Mesenchymal stem cell (in vitro differentiated cells and primary cell): ENCODE data around the gene AUTS2.

Source experiments
- DNase-seq: peaks from one replicate; pipeline ENCODE4 v3.0.0-alpha.2; 2013
- H2AFZ ChIP-seq: one replicate; pipeline ENCODE4 v1.6.1; 2013; ENCODE audit warnings: low read depth, mild to moderate bottlenecking, control low read depth, inconsistent platforms, low read length, moderate library complexity
- H2AK5ac ChIP-seq: 2 replicates; pipeline ENCODE4 v1.6.1; 2013; ENCODE audit warnings: low read length, moderate library complexity, mild to moderate bottlenecking, inconsistent platforms; ENCODE audit not compliant: severe bottlenecking
- H2BK120ac ChIP-seq: one replicate; pipeline ENCODE4 v1.6.1; 2013; ENCODE audit warnings: low read depth, mild to moderate bottlenecking, inconsistent platforms, low read length, moderate library complexity
- H2BK12ac ChIP-seq, 2 experiments: one replicate each; pipeline ENCODE4 v1.6.1; 2013; ENCODE audit warnings: inconsistent platforms in 2 of 2, low read length in 2 of 2, mild to moderate bottlenecking in 2 of 2, moderate library complexity in 2 of 2, control low read depth in 1 of 2
- H2BK15ac ChIP-seq: one replicate; pipeline ENCODE4 v1.6.1; 2013; ENCODE audit warnings: mild to moderate bottlenecking, low read depth, inconsistent platforms; ENCODE audit not compliant: poor library complexity, severe bottlenecking
- H2BK5ac ChIP-seq: 2 replicates; pipeline ENCODE4 v1.6.1; 2013; ENCODE audit warnings: low read depth, mild to moderate bottlenecking, low read length, control low read depth, inconsistent platforms; ENCODE audit not compliant: poor library complexity, severe bottlenecking
- H3K14ac ChIP-seq, 2 experiments: one replicate each; pipeline ENCODE4 v1.6.1; 2013; ENCODE audit warnings: inconsistent platforms in 2 of 2, low read length in 2 of 2, control low read depth in 1 of 2, mild to moderate bottlenecking in 1 of 2, moderate library complexity in 1 of 2
- H3K18ac ChIP-seq, 2 experiments: one replicate each; pipeline ENCODE4 v1.6.1; 2013; ENCODE audit warnings: inconsistent platforms in 2 of 2, low read length in 2 of 2, control low read depth in 1 of 2, low read depth in 1 of 2, mild to moderate bottlenecking in 1 of 2
- H3K23ac ChIP-seq, 2 experiments: one replicate each; pipeline ENCODE4 v1.6.1; 2013; ENCODE audit warnings: inconsistent platforms in 2 of 2, low read length in 2 of 2, mild to moderate bottlenecking in 2 of 2, moderate library complexity in 2 of 2, control low read depth in 1 of 2
- H3K27ac ChIP-seq: 2 replicates; pipeline ENCODE4 v1.5.1; 2013; ENCODE audit warnings: mild to moderate bottlenecking, moderate library complexity, low read length, control low read depth, inconsistent platforms; ENCODE audit not compliant: poor library complexity, severe bottlenecking
- H3K27me3 ChIP-seq, 2 experiments: 2 replicates each; pipeline versions ENCODE4 v1.6.1 to v1.7.0; 2013; ENCODE audit warnings: low read length in 2 of 2, mild to moderate bottlenecking in 2 of 2, moderate library complexity in 2 of 2, control low read depth in 1 of 2, inconsistent platforms in 1 of 2; ENCODE audit not compliant: control insufficient read depth in 1 of 2, insufficient read depth in 1 of 2
- H3K36me3 ChIP-seq, 2 experiments: 2 replicates each; pipeline versions ENCODE4 v1.6.1 to v1.7.0; 2013; ENCODE audit warnings: low read length in 2 of 2, control low read depth in 1 of 2, inconsistent platforms in 1 of 2, low read depth in 1 of 2, mild to moderate bottlenecking in 1 of 2; ENCODE audit not compliant: insufficient read depth in 2 of 2, control insufficient read depth in 1 of 2
- H3K4ac ChIP-seq, 2 experiments: one replicate each; pipeline ENCODE4 v1.6.1; 2013; ENCODE audit warnings: inconsistent platforms in 2 of 2, low read length in 2 of 2, mild to moderate bottlenecking in 2 of 2, moderate library complexity in 2 of 2, control low read depth in 1 of 2, low read depth in 1 of 2
- H3K4me1 ChIP-seq: 2 replicates; pipeline ENCODE4 v1.6.1; 2013; ENCODE audit warnings: low read depth, low read length, control low read depth; ENCODE audit not compliant: control insufficient read depth, insufficient read depth
- H3K4me2 ChIP-seq: 2 replicates; pipeline ENCODE4 v1.6.1; 2013; ENCODE audit warnings: low read length, mild to moderate bottlenecking, inconsistent platforms; ENCODE audit not compliant: poor library complexity, severe bottlenecking
- H3K4me3 ChIP-seq, 2 experiments: 2 replicates each; pipeline versions ENCODE4 v1.5.1 to v1.7.0; 2013; ENCODE audit warnings: low read length in 2 of 2, mild to moderate bottlenecking in 2 of 2, control low read depth in 1 of 2, low read depth in 1 of 2; ENCODE audit not compliant: insufficient read depth in 1 of 2
- H3K79me1 ChIP-seq: replicated peaks from 2 replicates; pipeline ENCODE4 v1.6.1; 2013; ENCODE audit warnings: mild to moderate bottlenecking, control low read depth, low read length, inconsistent platforms; ENCODE audit not compliant: poor library complexity, severe bottlenecking
- H3K9ac ChIP-seq: 2 replicates; pipeline ENCODE4 v1.7.0; 2013; ENCODE audit warnings: mild to moderate bottlenecking, low read length, moderate library complexity
- H3K9me3 ChIP-seq: 2 replicates; pipeline ENCODE4 v1.7.0; 2013; ENCODE audit warnings: mild to moderate bottlenecking, low read length; ENCODE audit not compliant: control insufficient read depth
- H4K8ac ChIP-seq: one replicate; pipeline ENCODE4 v1.6.1; 2013; ENCODE audit warnings: inconsistent platforms, mild to moderate bottlenecking, low read length, moderate library complexity
- H4K91ac ChIP-seq: one replicate; pipeline ENCODE4 v1.6.1; 2013; ENCODE audit warnings: mild to moderate bottlenecking, low read length, inconsistent platforms
- WGBS: methylation state at CpG from one replicate; pipeline ENCODE4 v1.1.7; 2013; ENCODE audit warnings: mixed read lengths; 5-methylcytosine and 5-hydroxymethylcytosine counted together

AUTS2 gene

GRCh38 chr7:69778138-69778537 is 179.9 kb downstream of the AUTS2 start:
- Histone ChIP-seq H2BK12ac (no peak overlapping the region), H3K9me3 (no peaks in the 10 kb centered on the region), H3K4me3 (no peak overlapping the region), H3K27ac (no peak overlapping the region), H2AK5ac (no peak overlapping the region), H3K27me3 (no peaks in the 10 kb centered on the region), H3K23ac (no peak overlapping the region), H3K79me1 (peaks cover 28% of the 10 kb centered on the region), H3K4me1 (peaks cover 5% of the 10 kb centered on the region), H3K4me2 (no peak overlapping the region), H4K91ac (no peak overlapping the region), H2AFZ (no peak overlapping the region), H4K8ac (no peak overlapping the region), H3K9ac (no peak overlapping the region), H3K18ac (no peak overlapping the region), H3K4ac (no peak overlapping the region), H2BK15ac (no peak overlapping the region), H3K14ac (no peak overlapping the region), H3K36me3 (no peaks in the 10 kb centered on the region), H2BK5ac (no peak overlapping the region), H2BK120ac (no peak overlapping the region)
- no peak for DNase-seq

- peaks cover 36% of the 10 kb centered on the region for H3K79me1 ChIP-seq
- H3K18ac ChIP-seq, result no peak overlapping the region
- H2AFZ ChIP-seq, result no peak overlapping the region
- 76% methylated on average over 1 of the region's 1 CpG for WGBS
- H3K9me3 ChIP-seq, result no peaks in the 10 kb centered on the region
- H3K4me2 ChIP-seq, result no peak overlapping the region
- no peak overlapping the region for H3K4ac ChIP-seq
- no peak overlapping the region for H3K23ac ChIP-seq
- no peak overlapping the region for H4K91ac ChIP-seq
- no peak overlapping the region for H2BK5ac ChIP-seq
- no peak overlapping the region for H3K14ac ChIP-seq
- H3K27me3 ChIP-seq, result no peaks in the 10 kb centered on the region
- H4K8ac ChIP-seq, result no peak overlapping the region
- no peak for DNase-seq
- no peak overlapping the region for H3K27ac ChIP-seq
- H3K9ac ChIP-seq, result no peak overlapping the region
- no peak overlapping the region for H2AK5ac ChIP-seq
- H3K36me3 ChIP-seq, result no peaks in the 10 kb centered on the region
- H3K4me3 ChIP-seq, result no peak overlapping the region
- H2BK12ac ChIP-seq, result no peak overlapping the region
- H2BK120ac ChIP-seq, result no peak overlapping the region
- H3K4me1 ChIP-seq, result peaks cover 2% of the 10 kb centered on the region
- no peak overlapping the region for H2BK15ac ChIP-seq
Measured at GRCh38 chr7:69780379-69780778, 182.1 kb downstream of the AUTS2 start.

GRCh38 chr7:69781412-69781846 is 183.2 kb downstream of the AUTS2 start:
- no peak overlapping the region for H2BK15ac ChIP-seq
- H3K4ac ChIP-seq, result no peak overlapping the region
- DNase-seq, result no peak
- H2AFZ ChIP-seq, result no peak overlapping the region
- H2BK120ac ChIP-seq, result no peak overlapping the region
- H3K27ac ChIP-seq, result no peak overlapping the region
- H3K9me3 ChIP-seq, result no peaks in the 10 kb centered on the region
- no peak overlapping the region for H2BK5ac ChIP-seq
- no peaks in the 10 kb centered on the region for H3K27me3 ChIP-seq
- H3K18ac ChIP-seq, result no peak overlapping the region
- no peak overlapping the region for H2BK12ac ChIP-seq
- H4K8ac ChIP-seq, result no peak overlapping the region
- no peak overlapping the region for H2AK5ac ChIP-seq
- H3K79me1 ChIP-seq, result peaks cover 38% of the 10 kb centered on the region
- peaks cover 2% of the 10 kb centered on the region for H3K4me1 ChIP-seq
- H3K4me2 ChIP-seq, result no peak overlapping the region
- peak overlapping the region in 1 of 2 experiments; percentile 3 for H3K4me3 ChIP-seq
- H3K9ac ChIP-seq, result peak overlapping the region; percentile 4
- H3K36me3 ChIP-seq, result no peaks in the 10 kb centered on the region
- no peak overlapping the region for H4K91ac ChIP-seq
- no peak overlapping the region for H3K23ac ChIP-seq
- WGBS, result 17% methylated on average over 3 of the region's 3 CpGs
- no peak overlapping the region for H3K14ac ChIP-seq

DNA sequence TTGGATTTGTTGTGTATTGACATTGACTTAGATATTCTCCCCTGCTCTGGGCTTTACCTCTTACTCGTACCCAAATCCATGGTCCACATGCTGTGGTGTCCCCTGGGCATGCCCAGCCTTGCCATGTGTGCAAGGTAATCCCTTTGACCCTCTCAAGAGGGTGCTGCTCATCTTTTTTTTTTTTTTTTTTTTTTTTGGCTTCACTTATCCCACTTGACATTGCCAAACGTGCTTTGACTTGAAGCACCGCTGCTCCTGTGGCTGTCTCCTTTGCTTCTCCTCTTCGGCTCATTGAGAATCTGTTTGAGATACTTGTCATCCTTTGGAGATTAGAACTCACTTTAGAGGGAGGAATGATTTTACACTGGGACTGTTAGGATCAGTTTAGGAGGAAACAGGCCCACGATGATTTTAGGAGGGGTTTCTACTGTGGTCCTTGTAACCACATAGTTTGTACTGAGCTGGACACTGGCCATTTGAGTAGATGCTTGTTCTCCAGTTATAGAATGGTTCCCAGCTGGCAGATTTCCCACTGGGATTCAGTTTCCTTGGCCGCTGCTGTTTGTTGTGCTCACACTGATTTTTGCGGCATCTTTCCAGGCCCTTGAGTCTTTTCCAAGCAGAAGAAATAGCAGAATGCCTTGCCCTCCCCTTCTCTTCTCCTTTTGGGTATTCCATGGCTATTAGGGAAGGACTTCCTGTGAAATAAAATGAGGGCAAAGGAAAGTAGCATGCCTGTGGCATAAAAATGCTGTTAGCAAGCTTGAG is 184.8 kb downstream of the AUTS2 start:
- Histone ChIP-seq H3K27me3 (no peaks in the 10 kb centered on the region), H4K91ac (no peak overlapping the region), H3K36me3 (no peaks in the 10 kb centered on the region), H3K4me3 (no peak overlapping the region), H3K14ac (no peak overlapping the region), H4K8ac (no peak overlapping the region), H2AFZ (no peak overlapping the region), H3K9me3 (no peaks in the 10 kb centered on the region), H3K4me2 (no peak overlapping the region), H2AK5ac (no peak overlapping the region), H3K4me1 (peaks cover 2% of the 10 kb centered on the region), H3K18ac (no peak overlapping the region), H3K27ac (no peak overlapping the region), H2BK12ac (no peak overlapping the region), H3K4ac (no peak overlapping the region), H3K9ac (peak overlapping the region; percentile 23), H3K79me1 (peaks cover 39% of the 10 kb centered on the region), H3K23ac (no peak overlapping the region), H2BK120ac (no peak overlapping the region), H2BK15ac (no peak overlapping the region), H2BK5ac (no peak overlapping the region)
- DNase-seq, result no peak
- WGBS, result 82% methylated on average over 7 of the region's 7 CpGs
